Astrocyte of the spinal cord (primary cell): ENCODE measurements around the gene HSD17B12.
A peak's percentile ranks its signal among the peaks of the same experiment; 100 is the strongest.

ENCODE experiments used
- DNase-seq: peaks from one replicate; pipeline ENCODE4 v3.0.0; 2011; ENCODE audit warnings: low read depth, low spot score
- H3K4me3 ChIP-seq: 2 replicates; pipeline ENCODE4 v1.5.1; 2011; ENCODE audit warnings: low read depth, mild to moderate bottlenecking, low read length, moderate library complexity
- CTCF ChIP-seq: IDR thresholded peaks from 2 replicates; pipeline ENCODE4 v1.5.1; 2012; ENCODE audit warnings: low read depth, mild to moderate bottlenecking, low read length, inconsistent platforms
- in situ Hi-C: cut with HindIII; loops from 2 replicates; pipeline ENCODE4 v1.10.0; 2017; ENCODE audit warnings: low sequenced_read_pairs

The HSD17B12 gene

DNA sequence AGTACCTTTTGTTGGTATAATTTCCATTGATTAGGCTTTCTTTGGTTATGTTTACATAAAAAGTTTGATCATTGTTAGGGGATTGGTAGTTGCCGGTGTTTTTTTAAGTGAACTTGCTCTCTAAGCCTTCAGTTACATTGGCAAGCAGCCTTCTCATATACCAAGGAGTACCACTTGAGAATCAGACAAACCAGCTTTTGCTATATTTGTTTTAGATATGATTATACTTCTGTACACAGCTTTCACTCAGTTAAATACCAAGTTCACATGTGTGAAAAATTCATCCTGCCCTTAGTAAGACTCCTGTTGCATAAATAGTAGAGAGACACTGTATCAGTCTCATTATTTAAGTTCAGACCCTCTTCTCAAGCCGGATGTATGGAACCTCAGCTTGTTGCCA, 222.5 kb downstream of the HSD17B12 start:
- in situ Hi-C loops = no loop called here
- no peak overlapping the region for H3K4me3 ChIP-seq
- no peak for DNase-seq
- TF ChIP-seq CTCF = no peak

DNA sequence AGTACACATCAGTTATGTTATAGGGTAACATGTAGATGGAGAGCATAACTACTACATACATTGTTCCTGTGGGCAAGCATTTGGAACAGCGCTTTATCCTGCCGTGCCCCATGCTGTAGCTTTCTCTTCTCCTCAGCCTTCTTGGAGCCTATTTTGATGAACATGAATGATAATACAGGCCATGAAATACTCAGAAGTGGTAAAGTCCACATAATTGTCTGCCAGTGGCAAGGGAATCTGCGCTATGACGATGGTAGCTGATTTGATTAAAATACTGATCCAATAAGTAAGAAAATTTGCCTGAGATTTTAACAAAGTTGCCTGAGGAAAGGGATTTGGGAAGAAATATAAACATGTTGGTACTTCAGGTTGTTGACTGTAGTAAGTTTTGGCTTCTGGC, 223.4 kb downstream of the HSD17B12 start:
- in situ Hi-C loops = no loop called here
- no peak for DNase-seq
- no peak for TF ChIP-seq CTCF
- H3K4me3 ChIP-seq = no peak overlapping the region

- no peak overlapping the region for H3K4me3 ChIP-seq
- peak; percentile 41 for DNase-seq
- in situ Hi-C loops = no loop called here
- TF ChIP-seq CTCF = no peak
Measured at GRCh38 chr11:43904742-43905535, 224.4 kb downstream of the HSD17B12 start.

DNA sequence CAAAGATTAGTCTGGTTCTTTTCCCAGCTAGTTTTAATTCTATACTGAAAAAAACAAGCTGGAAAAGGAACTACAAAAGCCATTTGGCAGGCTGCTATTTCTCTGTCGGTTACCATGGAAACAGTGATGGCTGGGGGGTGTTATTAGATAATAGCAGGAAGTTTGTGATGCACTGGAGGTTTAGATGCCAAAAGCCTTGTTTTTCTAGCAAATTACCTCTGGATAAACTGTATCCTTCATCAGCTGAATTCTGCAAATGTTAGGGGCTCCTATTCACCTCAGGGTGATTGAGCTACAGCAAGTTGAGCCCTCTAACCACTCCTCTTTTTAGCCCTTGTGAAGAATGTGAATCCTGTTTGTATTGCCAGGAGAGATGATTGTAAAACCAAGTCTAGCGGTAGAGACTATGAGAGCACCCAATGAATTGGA, 225.3 kb downstream of the HSD17B12 start:
- H3K4me3 ChIP-seq = no peak overlapping the region
- TF ChIP-seq CTCF = no peak
- DNase-seq = peak; percentile 27
- in situ Hi-C loops = no loop called here
